ENCODE data around the gene GUCY1A2.

Gene GUCY1A2

GRCh38 chr11:106642331-106642730, 375.9 kb downstream of the GUCY1A2 start:
- Histone ChIP-seq H3K9me3 (no peaks in the 10 kb centered on the region), H3K27me3 (no peaks in the 10 kb centered on the region), H3K36me3 (no peaks in the 10 kb centered on the region), H3K4me1 (ENCODE audit: control insufficient read depth in 1 of 2, insufficient read depth in 1 of 2, low read depth in 1 of 2, low read length in 1 of 2) (no peaks in the 10 kb centered on the region), H3K4me3 (ENCODE audit: low read depth in 1 of 2, low read length in 1 of 2) (no peak overlapping the region), H3K27ac (no peak overlapping the region)
- no peak for TF ChIP-seq CTCF (IDR thresholded peaks at IDR 0.05)

GRCh38 chr11:106632283-106632682, 386.0 kb downstream of the GUCY1A2 start:
- Histone ChIP-seq H3K36me3 (no peaks in the 10 kb centered on the region), H3K4me1 (ENCODE audit: control insufficient read depth in 1 of 2, insufficient read depth in 1 of 2, low read depth in 1 of 2, low read length in 1 of 2) (no peaks in the 10 kb centered on the region), H3K9me3 (no peaks in the 10 kb centered on the region), H3K27ac (no peak overlapping the region), H3K27me3 (no peaks in the 10 kb centered on the region), H3K4me3 (ENCODE audit: low read depth in 1 of 2, low read length in 1 of 2) (no peak overlapping the region)
- no peak for TF ChIP-seq CTCF (IDR thresholded peaks at IDR 0.05)

- H3K9me3 ChIP-seq: no peaks in the 10 kb centered on the region
- H3K4me1 ChIP-seq (ENCODE audit: control insufficient read depth in 1 of 2, insufficient read depth in 1 of 2, low read depth in 1 of 2, low read length in 1 of 2): no peaks in the 10 kb centered on the region
- no peaks in the 10 kb centered on the region for H3K36me3 ChIP-seq
- TF ChIP-seq CTCF (IDR thresholded peaks at IDR 0.05): no peak
- H3K4me3 ChIP-seq (ENCODE audit: low read depth in 1 of 2, low read length in 1 of 2): no peak overlapping the region
- H3K27me3 ChIP-seq: no peaks in the 10 kb centered on the region
- no peak overlapping the region for H3K27ac ChIP-seq
Observed at GRCh38 chr11:106627694-106628093, 390.6 kb downstream of the GUCY1A2 start.

GRCh38 chr11:106625566-106625965, 392.7 kb downstream of the GUCY1A2 start:
- H3K27me3 ChIP-seq: no peaks in the 10 kb centered on the region
- no peaks in the 10 kb centered on the region for H3K4me1 ChIP-seq (ENCODE audit: control insufficient read depth in 1 of 2, insufficient read depth in 1 of 2, low read depth in 1 of 2, low read length in 1 of 2)
- no peak overlapping the region for H3K4me3 ChIP-seq (ENCODE audit: low read depth in 1 of 2, low read length in 1 of 2)
- no peaks in the 10 kb centered on the region for H3K9me3 ChIP-seq
- no peak overlapping the region for H3K27ac ChIP-seq
- no peaks in the 10 kb centered on the region for H3K36me3 ChIP-seq
- TF ChIP-seq CTCF (IDR thresholded peaks at IDR 0.05): no peak

- H3K36me3 ChIP-seq: no peaks in the 10 kb centered on the region
- H3K4me3 ChIP-seq (ENCODE audit: low read depth in 1 of 2, low read length in 1 of 2): no peak overlapping the region
- TF ChIP-seq CTCF (IDR thresholded peaks at IDR 0.05): no peak
- no peak overlapping the region for H3K27ac ChIP-seq
- no peaks in the 10 kb centered on the region for H3K27me3 ChIP-seq
- H3K4me1 ChIP-seq (ENCODE audit: control insufficient read depth in 1 of 2, insufficient read depth in 1 of 2, low read depth in 1 of 2, low read length in 1 of 2): no peaks in the 10 kb centered on the region
- no peaks in the 10 kb centered on the region for H3K9me3 ChIP-seq
Observed at GRCh38 chr11:106624377-106624776, 393.9 kb downstream of the GUCY1A2 start.
